K562 (cell line): ENCODE results near the gene CSNK2A1. TPM values are rescaled to one million over a fixed set of nuclear protein-coding genes. Genes with fewer than 3 reads are reported as not detected.

Source experiments
- ATAC-seq: fragments of 200-7000 bp; cut with Tn5 transposase; 3 replicates; pipeline ENCODE4 v1.9.1; 2020; ENCODE audit warnings: moderate library complexity
- BruUV-seq: library from RNA; stranded (reverse); fragments of 400-500 nt; replicated peaks from 2 replicates; lab custom pipeline; 2021; lab: Mats Ljungman, UMichigan
- CTCF ChIA-PET: fragments of 300-600 bp; formaldehyde crosslinking; extraction: SDS; loops from one replicate; lab custom pipeline; 2021; ENCODE audit warnings: low intra/inter-chr PET ratio; lab: Yijun Ruan, JAX
- POLR2A ChIA-PET: fragments of 300-600, 350-650 bp; sonication (Branson Sonifier 250); formaldehyde crosslinking; extraction: SDS; loops from one replicate; lab custom pipeline; 2021; ENCODE audit warnings: antibody characterized with exemption, inconsistent platforms; lab: Yijun Ruan, JAX
- DNase-seq, 4 experiments: peaks; one replicate each; pipeline versions ENCODE4 v3.0.0 to v3.0.0-alpha.2; 2011 to 2018; ENCODE audit warnings: low spot score in 3 of 4, mixed read lengths in 3 of 4; ENCODE audit errors: extremely low read depth in 1 of 4
- FAIRE-seq: peaks from 2 replicates; lab custom pipeline; 2011; peaks lifted over from hg19 to GRCh38; lab: Jason Lieb, UNC
- H2AFZ ChIP-seq: 2 replicates; pipeline ENCODE4 v1.6.0; 2011; ENCODE audit warnings: low read depth, low read length, control low read depth, inconsistent platforms
- H3K27ac ChIP-seq: fragments of 200-600 bp; 3 replicates; pipeline ENCODE4 v1.8.0; 2011; ENCODE audit warnings: low read depth, mild to moderate bottlenecking, control low read depth, inconsistent platforms, low read length, moderate library complexity, mixed read lengths; ENCODE audit errors: extremely low read depth
- H3K27me3 ChIP-seq, 2 experiments: fragments of 300-600 bp in 1 of 2; 2 replicates in 1 of 2; 3 replicates in 1 of 2; pipeline versions ENCODE4 v1.6.0 to v1.8.0; 2011; ENCODE audit warnings: inconsistent platforms in 2 of 2, low read length in 2 of 2, mild to moderate bottlenecking in 1 of 2, mixed read lengths in 1 of 2, moderate library complexity in 1 of 2; ENCODE audit not compliant: control insufficient read depth in 2 of 2, insufficient read depth in 2 of 2
- H3K36me3 ChIP-seq: fragments of 300-600 bp; 3 replicates; pipeline ENCODE4 v1.8.0; 2011; ENCODE audit warnings: mild to moderate bottlenecking, low read length, inconsistent platforms; ENCODE audit not compliant: control insufficient read depth, insufficient read depth
- H3K4me1 ChIP-seq, 2 experiments: fragments of 200-600 bp in 1 of 2; replicated peaks in 1 of 2; 2 replicates in 1 of 2; 3 replicates in 1 of 2; pipeline versions ENCODE4 v1.5.1 to v1.8.0; 2011; ENCODE audit warnings: inconsistent platforms in 2 of 2, low read length in 2 of 2, mild to moderate bottlenecking in 1 of 2, mixed read lengths in 1 of 2, moderate library complexity in 1 of 2; ENCODE audit not compliant: control insufficient read depth in 2 of 2, insufficient read depth in 2 of 2
- H3K4me2 ChIP-seq: 2 replicates; pipeline ENCODE4 v1.6.1; 2011; ENCODE audit warnings: low read length, control low read depth, inconsistent platforms, mixed read lengths; ENCODE audit not compliant: insufficient read depth
- H3K4me3 ChIP-seq: fragments of 200-600 bp; sonication (generic), shearing (Covaris generic); 2 replicates; pipeline ENCODE4 v1.5.1; 2016; ENCODE audit warnings: control low read depth, inconsistent platforms
- H3K79me2 ChIP-seq: fragments of 200-600 bp; 3 replicates; pipeline ENCODE4 v1.8.0; 2011; ENCODE audit warnings: low read length, inconsistent platforms; ENCODE audit not compliant: control insufficient read depth, insufficient read depth
- H3K9ac ChIP-seq, 2 experiments: 2 replicates each; pipeline versions ENCODE4 v1.6.0 to v1.6.1; 2011; ENCODE audit warnings: low read depth in 2 of 2, low read length in 2 of 2, control low read depth in 1 of 2, inconsistent platforms in 1 of 2, mild to moderate bottlenecking in 1 of 2, mixed read lengths in 1 of 2; ENCODE audit not compliant: insufficient read depth in 1 of 2
- H3K9me1 ChIP-seq: one replicate; pipeline ENCODE4 v1.6.0; 2011; ENCODE audit warnings: inconsistent platforms, mild to moderate bottlenecking, low read length, moderate library complexity; ENCODE audit not compliant: control insufficient read depth, insufficient read depth
- H3K9me3 ChIP-seq: replicated peaks from 2 replicates; pipeline ENCODE4 v1.5.1; 2011; ENCODE audit warnings: low read depth, low read length, inconsistent platforms; ENCODE audit not compliant: control insufficient read depth, insufficient read depth
- H4K20me1 ChIP-seq: replicated peaks from 2 replicates; pipeline ENCODE4 v1.6.1; 2011; ENCODE audit warnings: low read length, inconsistent platforms, mixed read lengths; ENCODE audit not compliant: control insufficient read depth, insufficient read depth
- C11orf30 ChIP-seq: fragments of 450-650 bp; IDR thresholded peaks from 2 replicates; pipeline ENCODE4 v1.6.1; 2016; ENCODE audit warnings: low read depth, mild to moderate bottlenecking
- POLR2AphosphoS2 ChIP-seq: IDR thresholded peaks from 2 replicates; pipeline ENCODE4 v1.6.1; 2012; ENCODE audit warnings: low read length, improper control_type of control experiment
- RAD51 ChIP-seq: fragments of 450-650 bp; IDR thresholded peaks from 2 replicates; pipeline ENCODE4 v1.7.1; 2016; ENCODE audit warnings: low read depth, mild to moderate bottlenecking, borderline replicate concordance
- ZNF146 ChIP-seq: IDR thresholded peaks from one replicate; pipeline ENCODE4 v1.6.1; 2018; ENCODE audit warnings: missing compliant biosample characterization; ENCODE audit not compliant: unreplicated experiment
- WGBS: fragments of 100-300 bp; shearing (Covaris generic); methylation state at CpG from one replicate; pipeline ENCODE4 v1.1.6; 2016; ENCODE audit warnings: low coverage, mixed read lengths; ENCODE audit not compliant: insufficient coverage; ENCODE audit errors: missing lambda C conversion rate; 5-methylcytosine and 5-hydroxymethylcytosine counted together
- in situ Hi-C: fragments of 300-500 bp; cut with MboI; formaldehyde crosslinking; loops from 4 replicates; pipeline ENCODE4 v1.15.0; 2018; ENCODE audit warnings: inconsistent platforms, mixed read lengths
- intact Hi-C: fragments of 100-400 bp; cut with micrococcal nuclease; formaldehyde crosslinking; loops from 2 replicates; pipeline ENCODE4 v1.14.2; 2022
- polyA plus RNA-seq, 8 experiments: library from polyadenylated mRNA; depleted of rRNA in 4 of 8; stranded (reverse) in 5 of 8; unstranded in 3 of 8; fragments of >200 nt; fragmentation: Nextera tagmentation in 2 of 8; fragmentation: Illumina TruSeq in 1 of 8; extraction: Ambion mirVana in 2 of 8; extraction: Trizol in 1 of 8; gene quantifications; 2 replicates each; pipeline versions ENCODE4 v1.2.1 to v1.2.3, GENCODE V29; 2011 to 2014; ENCODE audit warnings: inconsistent platforms in 1 of 8, missing spikeins in 1 of 8
- total RNA-seq, 7 experiments: library from RNA; depleted of rRNA in 6 of 7; stranded (reverse); fragments of >200 nt in 6 of 7; fragmentation: Illumina TruSeq in 2 of 7; extraction: Trizol in 2 of 7; gene quantifications; 2 replicates each; pipeline versions ENCODE4 v1.2.1 to v1.2.3, GENCODE V29; 2011 to 2021; ENCODE audit warnings: low replicate concordance in 1 of 7
- TF ChIP-seq, protein P1 (sequence below): sonication (generic); formaldehyde crosslinking; IDR thresholded peaks from 2 replicates; pipeline ENCODE4 v1.8.0; 2023; ENCODE audit warnings: mild to moderate bottlenecking, missing genetic modification reagents
- TF ChIP-seq, protein P2 (sequence below): fragments of 250-450 bp; sonication (Bioruptor Pico); IDR thresholded peaks from 2 replicates; pipeline ENCODE4 v1.8.0; 2021; ENCODE audit warnings: borderline replicate concordance, mild to moderate bottlenecking, moderate library complexity; ENCODE audit not compliant: poor library complexity, severe bottlenecking

Gene CSNK2A1
- total and polyA plus RNA-seq, 9 of the 15 experiments (the other 6 are each of a cell fraction or from before 2014, with no cell fraction given): 71.0 to 251 (median 103) TPM

DNA sequence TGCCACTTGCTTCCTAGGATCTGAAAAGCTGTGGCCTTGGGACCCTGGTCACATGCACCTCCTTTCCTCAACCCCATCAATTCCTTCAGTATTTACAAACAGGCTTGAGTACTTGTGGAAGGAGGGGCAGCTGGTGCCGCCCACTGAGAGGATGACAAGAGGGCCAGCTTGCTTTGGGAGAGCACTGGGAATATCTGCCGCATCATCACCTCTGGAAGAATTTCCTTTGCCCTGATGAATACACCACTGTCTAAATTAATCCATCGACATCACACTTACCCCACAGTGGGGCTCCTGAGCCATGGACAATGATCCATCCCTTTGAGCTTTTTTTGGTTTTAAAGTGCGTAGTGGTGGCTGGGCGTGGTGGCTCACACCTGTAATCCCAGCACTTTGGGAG is 107.1 kb downstream of the CSNK2A1 start:
- WGBS: 94% methylated on average over 5 of the region's 5 CpGs
- Histone ChIP-seq H3K27ac (no peak overlapping the region), H2AFZ (no peak overlapping the region), H3K79me2 (no peaks in the 10 kb centered on the region)
- FAIRE-seq: no peak
- BruUV-seq: TSS peak; percentile 13
- TF ChIP-seq RAD51 (no peak), C11orf30 (peak; percentile 9; the same call in 1 of the 2 replicates)
- TF ChIP-seq, protein P1, sequence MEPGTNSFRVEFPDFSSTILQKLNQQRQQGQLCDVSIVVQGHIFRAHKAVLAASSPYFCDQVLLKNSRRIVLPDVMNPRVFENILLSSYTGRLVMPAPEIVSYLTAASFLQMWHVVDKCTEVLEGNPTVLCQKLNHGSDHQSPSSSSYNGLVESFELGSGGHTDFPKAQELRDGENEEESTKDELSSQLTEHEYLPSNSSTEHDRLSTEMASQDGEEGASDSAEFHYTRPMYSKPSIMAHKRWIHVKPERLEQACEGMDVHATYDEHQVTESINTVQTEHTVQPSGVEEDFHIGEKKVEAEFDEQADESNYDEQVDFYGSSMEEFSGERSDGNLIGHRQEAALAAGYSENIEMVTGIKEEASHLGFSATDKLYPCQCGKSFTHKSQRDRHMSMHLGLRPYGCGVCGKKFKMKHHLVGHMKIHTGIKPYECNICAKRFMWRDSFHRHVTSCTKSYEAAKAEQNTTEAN (CRISPR knock-in tag): no peak
- TF ChIP-seq, all 486 proteins: peak for 1
- no peak overlapping the region for H3K4me2 ChIP-seq
- ChIA-PET CTCF (no interaction called here), POLR2A (interaction anchor here (0.6 to 3.2 kb wide), 5 partner anchors 9 to 77 kb away, joined by 3 to 21 read pairs (median 4); no protein-coding TSS in a partner anchor)
- H3K9me1 ChIP-seq: peaks cover 3% of the 10 kb centered on the region
- H3K9ac ChIP-seq: no peak overlapping the region
- no peaks in the 10 kb centered on the region for H4K20me1 ChIP-seq
- no peak for DNase-seq
- H3K4me1 ChIP-seq: peaks cover 0 to 6% of the 10 kb centered on the region in 2 experiments; a peak in 2 of 5 replicates
- H3K9me3 ChIP-seq: no peaks in the 10 kb centered on the region
- no peak overlapping the region for H3K4me3 ChIP-seq
- in situ Hi-C loops (no loop called here), intact Hi-C loops (no loop called here)
- H3K36me3 ChIP-seq: peaks cover 67% of the 10 kb centered on the region
- no peaks in the 10 kb centered on the region for H3K27me3 ChIP-seq
- ATAC-seq: no peak

DNA sequence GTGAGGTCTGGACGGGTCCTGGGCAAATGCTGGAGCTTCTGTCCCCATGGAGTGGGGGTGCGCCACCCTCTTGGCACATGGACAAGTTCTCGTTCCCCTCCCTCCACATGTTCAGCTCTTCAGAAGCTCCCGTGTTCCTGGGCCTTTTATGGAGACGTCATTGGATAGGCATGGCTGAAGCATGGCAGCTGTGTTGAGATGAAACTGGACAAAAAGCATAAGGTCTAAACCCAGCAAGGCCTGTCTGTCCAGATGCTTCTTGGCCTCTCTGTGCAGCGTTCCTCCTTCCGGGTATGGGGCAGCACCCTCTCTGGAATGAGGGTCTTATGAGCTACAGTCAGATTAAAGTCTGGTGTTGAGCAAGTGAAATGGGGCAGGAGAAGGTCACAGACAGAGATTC is 108.0 kb downstream of the CSNK2A1 start:
- 88% methylated on average over 6 of the region's 7 CpGs for WGBS
- H3K36me3 ChIP-seq: peaks cover 65% of the 10 kb centered on the region
- intact Hi-C loops: no loop called here
- FAIRE-seq (no peak), DNase-seq (no peak), ATAC-seq (no peak)
- H3K4me1 ChIP-seq: peaks cover 0 to 7% of the 10 kb centered on the region in 2 experiments; a peak in 2 of 5 replicates
- H4K20me1 ChIP-seq: no peaks in the 10 kb centered on the region
- in situ Hi-C loops: no loop called here
- no peak overlapping the region for H2AFZ ChIP-seq
- H3K9ac ChIP-seq: no peak overlapping the region
- no peak overlapping the region for H3K4me3 ChIP-seq
- BruUV-seq: no TSS peak
- no peaks in the 10 kb centered on the region for H3K27me3 ChIP-seq
- no peaks in the 10 kb centered on the region for H3K9me3 ChIP-seq
- H3K9me1 ChIP-seq: peaks cover 3% of the 10 kb centered on the region
- POLR2A ChIA-PET: interaction anchor here (0.8 to 1.6 kb wide), 3 partner anchors 10 to 83 kb away, joined by 3 to 9 read pairs (median 3); no protein-coding TSS in a partner anchor
- TF ChIP-seq, protein P2, sequence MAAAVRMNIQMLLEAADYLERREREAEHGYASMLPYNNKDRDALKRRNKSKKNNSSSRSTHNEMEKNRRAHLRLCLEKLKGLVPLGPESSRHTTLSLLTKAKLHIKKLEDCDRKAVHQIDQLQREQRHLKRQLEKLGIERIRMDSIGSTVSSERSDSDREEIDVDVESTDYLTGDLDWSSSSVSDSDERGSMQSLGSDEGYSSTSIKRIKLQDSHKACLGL: no peak
- TF ChIP-seq POLR2AphosphoS2 (peak; percentile 58; the same call in 1 of the 2 replicates), ZNF146 (no peak)
- H3K79me2 ChIP-seq: no peaks in the 10 kb centered on the region
- H3K27ac ChIP-seq: no peak overlapping the region
- H3K4me2 ChIP-seq: no peak overlapping the region
- CTCF ChIA-PET: no interaction called here
